ENCODE data around the gene TEX52.

GRCh38 chr12:2904260-2904659, 47.4 kb upstream of the TEX52 start:
- no peak for TF ChIP-seq CTCF (IDR thresholded peaks at IDR 0.05)
- no peak for TF ChIP-seq POLR2A (IDR thresholded peaks at IDR 0.05)
